Measurements from ENCODE around the gene WDFY3.

WDFY3 gene

DNA sequence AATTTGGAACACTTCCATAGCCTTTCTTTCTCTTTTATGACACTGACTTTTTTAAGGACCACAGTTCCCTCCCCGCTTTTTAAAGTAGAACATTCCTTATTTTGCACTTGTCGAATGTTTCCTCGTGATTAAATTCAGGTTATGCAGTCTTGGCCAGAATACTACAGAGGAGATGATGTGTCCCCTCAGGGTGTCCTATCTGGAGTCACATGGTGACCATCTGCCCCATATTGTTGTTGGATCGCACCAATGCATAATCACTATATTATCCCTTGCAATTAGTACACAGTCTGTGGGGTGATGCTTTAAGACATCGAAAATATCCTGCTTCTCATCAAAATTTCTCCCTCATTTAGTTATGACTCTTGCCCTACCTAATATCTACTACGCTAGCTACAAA, 27.4 kb downstream of the WDFY3 start:
- TF ChIP-seq, protein P1, sequence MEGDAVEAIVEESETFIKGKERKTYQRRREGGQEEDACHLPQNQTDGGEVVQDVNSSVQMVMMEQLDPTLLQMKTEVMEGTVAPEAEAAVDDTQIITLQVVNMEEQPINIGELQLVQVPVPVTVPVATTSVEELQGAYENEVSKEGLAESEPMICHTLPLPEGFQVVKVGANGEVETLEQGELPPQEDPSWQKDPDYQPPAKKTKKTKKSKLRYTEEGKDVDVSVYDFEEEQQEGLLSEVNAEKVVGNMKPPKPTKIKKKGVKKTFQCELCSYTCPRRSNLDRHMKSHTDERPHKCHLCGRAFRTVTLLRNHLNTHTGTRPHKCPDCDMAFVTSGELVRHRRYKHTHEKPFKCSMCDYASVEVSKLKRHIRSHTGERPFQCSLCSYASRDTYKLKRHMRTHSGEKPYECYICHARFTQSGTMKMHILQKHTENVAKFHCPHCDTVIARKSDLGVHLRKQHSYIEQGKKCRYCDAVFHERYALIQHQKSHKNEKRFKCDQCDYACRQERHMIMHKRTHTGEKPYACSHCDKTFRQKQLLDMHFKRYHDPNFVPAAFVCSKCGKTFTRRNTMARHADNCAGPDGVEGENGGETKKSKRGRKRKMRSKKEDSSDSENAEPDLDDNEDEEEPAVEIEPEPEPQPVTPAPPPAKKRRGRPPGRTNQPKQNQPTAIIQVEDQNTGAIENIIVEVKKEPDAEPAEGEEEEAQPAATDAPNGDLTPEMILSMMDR (IDR thresholded peaks at IDR 0.05; ENCODE audit: borderline replicate concordance, control extremely low read depth, extremely low read depth, insufficient read depth, missing control alignments): no peak
- in situ Hi-C loops (cut with MboI; ENCODE audit: low sequenced_read_pairs, unreplicated experiment): no loop called here

DNA sequence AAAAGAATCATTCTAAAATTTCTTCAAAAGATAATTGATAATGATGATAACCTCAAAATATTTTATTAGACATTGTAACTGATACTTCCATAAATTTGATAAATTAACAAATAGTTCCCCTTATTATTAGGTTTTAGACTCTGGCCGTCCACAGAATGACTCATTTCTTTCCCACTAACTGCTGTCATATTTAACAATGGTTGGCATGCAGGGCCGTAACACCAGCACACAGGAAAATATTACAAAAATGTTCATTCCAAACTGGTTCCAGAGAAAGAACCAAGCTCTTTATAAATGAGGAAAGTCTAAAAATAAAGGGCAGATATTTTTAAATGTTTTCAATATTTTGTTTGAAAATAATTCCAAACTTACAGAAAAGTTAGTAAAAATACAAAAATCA, 28.2 kb downstream of the WDFY3 start:
- in situ Hi-C loops (cut with MboI; ENCODE audit: low sequenced_read_pairs, unreplicated experiment): no loop called here
- no peak for DNase-seq (ENCODE audit: low spot score)
- TF ChIP-seq, protein P1 (IDR thresholded peaks at IDR 0.05; ENCODE audit: borderline replicate concordance, control extremely low read depth, extremely low read depth, insufficient read depth, missing control alignments): no peak

More for the DNA sequence above, 27.4 kb downstream of the WDFY3 start:
- DNase-seq (ENCODE audit: low spot score): no peak

DNA sequence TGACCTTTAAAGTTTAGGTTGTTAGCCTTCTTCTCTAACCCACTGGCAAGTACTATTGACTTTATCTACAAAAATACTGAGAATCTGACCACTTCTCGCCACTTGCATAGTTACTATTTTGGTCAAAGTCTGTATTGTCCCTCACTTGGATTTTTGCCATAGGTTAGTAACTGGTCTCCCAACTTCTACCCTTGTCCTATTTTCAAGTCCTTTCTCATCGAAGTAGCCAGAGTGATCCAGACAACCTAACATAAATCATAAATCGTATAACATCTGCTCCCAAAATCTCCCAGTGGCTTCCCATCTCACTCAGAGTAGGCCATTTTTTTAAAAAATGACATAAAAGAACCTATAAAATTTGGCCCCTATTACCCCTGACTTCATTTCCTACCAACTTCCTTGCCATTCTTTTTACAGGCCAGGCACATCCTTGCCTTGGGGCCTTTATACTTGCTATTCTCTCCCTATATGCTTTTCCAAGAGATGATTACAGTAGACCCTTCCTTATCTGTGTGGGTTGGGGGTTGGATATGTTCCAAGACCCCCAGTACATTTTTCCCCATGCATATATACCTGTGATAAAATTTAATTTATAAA, 29.0 kb downstream of the WDFY3 start:
- DNase-seq (ENCODE audit: low spot score): no peak
- in situ Hi-C loops (cut with MboI; ENCODE audit: low sequenced_read_pairs, unreplicated experiment): no loop called here
- TF ChIP-seq, protein P1 (IDR thresholded peaks at IDR 0.05; ENCODE audit: borderline replicate concordance, control extremely low read depth, extremely low read depth, insufficient read depth, missing control alignments): no peak

DNA sequence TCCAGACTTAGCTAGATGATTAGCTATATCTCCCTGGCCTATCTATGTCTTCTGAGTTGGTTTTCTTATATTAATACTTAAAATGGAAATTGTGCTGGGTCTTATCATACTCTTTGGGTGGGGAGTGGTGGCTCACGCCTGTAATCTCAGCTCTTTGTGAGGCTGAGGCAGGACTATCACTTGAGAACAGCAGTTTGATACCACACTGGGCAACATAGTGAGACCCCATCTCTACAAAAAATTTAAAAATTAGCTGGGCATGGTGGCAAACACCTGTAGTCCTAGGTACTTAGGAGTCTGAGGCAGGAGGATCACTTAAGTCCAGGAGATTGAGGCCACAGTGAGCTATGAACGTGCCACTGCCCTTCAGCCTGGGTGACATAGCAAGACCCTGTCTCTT, 30.4 kb downstream of the WDFY3 start:
- no peak for DNase-seq (ENCODE audit: low spot score)
- TF ChIP-seq, protein P1 (IDR thresholded peaks at IDR 0.05; ENCODE audit: borderline replicate concordance, control extremely low read depth, extremely low read depth, insufficient read depth, missing control alignments): no peak

DNA sequence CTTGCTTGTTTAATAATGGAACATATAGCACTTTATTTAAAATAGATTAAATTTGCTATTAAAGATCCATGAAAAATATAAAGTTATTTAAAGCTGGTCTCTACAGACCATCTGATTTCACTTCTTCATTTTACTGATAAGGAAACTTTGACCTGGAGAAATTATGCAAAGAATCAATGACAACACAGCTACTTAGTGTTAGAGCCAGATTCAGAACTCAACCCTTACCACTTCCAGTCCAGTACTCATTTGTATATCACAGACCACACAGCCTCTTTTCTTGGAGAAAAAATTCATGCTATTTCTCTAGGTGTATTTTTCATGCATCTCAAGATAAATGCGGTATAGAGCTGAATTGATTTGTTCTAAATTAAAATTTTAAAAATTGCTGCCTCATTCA, 34.0 kb downstream of the WDFY3 start:
- TF ChIP-seq, protein P1 (IDR thresholded peaks at IDR 0.05; ENCODE audit: borderline replicate concordance, control extremely low read depth, extremely low read depth, insufficient read depth, missing control alignments): no peak
- no peak for DNase-seq (ENCODE audit: low spot score)
- in situ Hi-C loops (cut with MboI; ENCODE audit: low sequenced_read_pairs, unreplicated experiment): no loop called here

More for the DNA sequence above, 30.4 kb downstream of the WDFY3 start:
- in situ Hi-C loops (cut with MboI; ENCODE audit: low sequenced_read_pairs, unreplicated experiment): no loop called here

DNA sequence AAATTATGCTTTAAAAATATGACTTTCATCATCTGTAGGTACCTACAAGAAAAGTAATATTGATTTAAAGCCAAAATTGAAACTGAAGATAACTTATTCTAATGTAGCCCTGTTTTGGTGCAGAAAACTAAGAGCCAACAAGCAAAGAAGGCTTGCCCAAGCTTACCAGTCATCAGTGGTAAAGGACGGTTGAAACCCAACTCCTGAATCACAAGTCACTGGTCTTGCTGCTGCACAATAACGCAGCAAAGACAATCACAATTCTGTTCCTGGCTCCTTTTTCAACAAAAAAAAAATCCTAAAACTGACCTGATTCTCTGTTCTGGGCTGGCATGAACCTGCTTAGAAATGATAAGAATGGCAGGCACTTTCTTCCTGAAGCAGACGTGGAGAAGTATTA, 34.5 kb downstream of the WDFY3 start:
- DNase-seq (ENCODE audit: low spot score): no peak
- TF ChIP-seq, protein P1 (IDR thresholded peaks at IDR 0.05; ENCODE audit: borderline replicate concordance, control extremely low read depth, extremely low read depth, insufficient read depth, missing control alignments): no peak
- in situ Hi-C loops (cut with MboI; ENCODE audit: low sequenced_read_pairs, unreplicated experiment): no loop called here

Measured in GM13976 (cell line).